Astrocyte of the cerebellum (primary cell): Measurements from ENCODE around the gene PARN.
"Not testable (repeated sequence)": the region's sequence is repeated elsewhere in the genome, so short reads cannot be mapped to it uniquely, and the experiment has no call there.

Experiments
- DNase-seq: peaks from one replicate; pipeline ENCODE4 v3.0.0-alpha.2; 2011; ENCODE audit warnings: low read depth
- H3K4me3 ChIP-seq: 2 replicates; pipeline ENCODE4 v1.5.1; 2011; ENCODE audit warnings: mild to moderate bottlenecking, low read depth, low read length, moderate library complexity
- CTCF ChIP-seq: IDR thresholded peaks from 2 replicates; pipeline ENCODE4 v1.5.1; 2012; ENCODE audit warnings: low read length, low read depth, moderate library complexity, mild to moderate bottlenecking; ENCODE audit errors: missing control alignments
- in situ Hi-C: cut with HindIII; loops from 2 replicates; pipeline ENCODE4 v1.10.0; 2017; ENCODE audit warnings: low sequenced_read_pairs

The PARN gene

GRCh38 chr16:14641926-14642325, 11.9 kb upstream of the PARN start:
- DNase-seq: no peak
- H3K4me3 ChIP-seq: no peak overlapping the region
- in situ Hi-C loops: no loop called here
- no peak for TF ChIP-seq CTCF

- in situ Hi-C loops: no loop called here
- DNase-seq: no peak
- TF ChIP-seq CTCF: no peak
- no peak overlapping the region for H3K4me3 ChIP-seq
These were observed 11.1 kb upstream of the PARN start for GRCh38 chr16:14641206-14641605.

- TF ChIP-seq CTCF: no peak
- no peak overlapping the region for H3K4me3 ChIP-seq
- DNase-seq: no peak
- in situ Hi-C loops: no loop called here
These were observed 10.5 kb upstream of the PARN start for GRCh38 chr16:14640538-14640937.

GRCh38 chr16:14636951-14637240, 6.8 kb upstream of the PARN start:
- H3K4me3 ChIP-seq, in situ Hi-C loops, DNase-seq: not testable (repeated sequence)

- H3K4me3 ChIP-seq, DNase-seq, in situ Hi-C loops: not testable (repeated sequence)
These were observed 6.3 kb upstream of the PARN start for GRCh38 chr16:14636179-14636950.

GRCh38 chr16:14635395-14636165, 5.5 kb upstream of the PARN start:
- H3K4me3 ChIP-seq: no peak overlapping the region
- in situ Hi-C loops: no loop called here
- TF ChIP-seq CTCF: no peak
- no peak for DNase-seq

GRCh38 chr16:14634389-14634725, 4.3 kb upstream of the PARN start:
- DNase-seq: no peak
- in situ Hi-C loops: no loop called here
- no peak for TF ChIP-seq CTCF
- peak overlapping the region; percentile 69 for H3K4me3 ChIP-seq
